ENCODE results near the gene DOCK4. TPM values are rescaled to one million over a fixed set of nuclear protein-coding genes. Genes with fewer than 3 reads are reported as not detected.

DOCK4 gene
- total RNA-seq, 1 experiment from 2014 or later = 4.9 TPM

DNA sequence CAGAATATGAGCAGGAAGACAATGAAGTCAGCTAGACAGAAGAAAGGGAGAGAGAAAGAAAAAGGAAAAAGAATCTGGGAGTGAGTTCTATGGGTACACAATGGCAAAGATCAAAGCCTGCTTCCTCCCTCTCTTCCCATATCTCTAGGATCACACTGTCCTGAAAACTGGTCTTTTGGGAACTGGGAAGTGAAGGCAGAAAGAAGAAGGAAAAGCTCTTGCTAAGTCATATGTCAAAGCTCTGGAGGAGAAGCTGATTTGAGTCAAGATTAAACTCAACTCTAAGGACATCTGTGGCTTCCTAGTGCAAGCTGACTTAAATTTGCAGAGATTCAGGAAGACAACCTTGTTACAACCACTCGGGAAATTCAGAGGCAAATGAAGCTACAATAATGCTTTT lies 147.5 kb downstream of the DOCK4 start:
- H2BK5ac ChIP-seq (ENCODE audit: insufficient read length, low read length) = no peak overlapping the region
- H2BK120ac ChIP-seq (ENCODE audit: low read depth, low read length, poor library complexity, severe bottlenecking) = no peak overlapping the region
- no peaks in the 10 kb centered on the region for H4K20me1 ChIP-seq (ENCODE audit: control insufficient read depth, insufficient read depth, insufficient read length)
- H3K9me3 ChIP-seq (ENCODE audit: control insufficient read depth, low read depth, low read length) = no peaks in the 10 kb centered on the region
- no peaks in the 10 kb centered on the region for H3K36me3 Mint-ChIP-seq (ENCODE audit: insufficient read depth in 1 of 3, low read depth in 3 of 3)
- H4K5ac ChIP-seq (ENCODE audit: insufficient read length, low read depth, low read length) = no peak overlapping the region
- H3K4me3 Mint-ChIP-seq = no peak overlapping the region
- H3K9ac ChIP-seq (ENCODE audit: extremely low read depth, insufficient read length, low read length) = no peak overlapping the region
- H3K23me2 ChIP-seq (ENCODE audit: insufficient read length, low read depth, low read length, poor library complexity, severe bottlenecking) = no peaks in the 10 kb centered on the region
- H2BK12ac ChIP-seq (ENCODE audit: insufficient read length, low read depth, low read length) = no peak overlapping the region
- H3K27me3 Mint-ChIP-seq (ENCODE audit: low read depth) = no peaks in the 10 kb centered on the region
- no peak overlapping the region for H4K91ac ChIP-seq (ENCODE audit: insufficient read length, low read depth, low read length)
- no peak overlapping the region for H3K14ac ChIP-seq (ENCODE audit: insufficient read depth, low read length)
- no peak overlapping the region for H3K4ac ChIP-seq (ENCODE audit: low read depth, low read length)
- H2BK15ac ChIP-seq (ENCODE audit: low read depth, low read length) = no peak overlapping the region
- H3K27ac ChIP-seq (ENCODE audit: insufficient read length, low read depth, low read length) = no peak overlapping the region
- no peak overlapping the region for H3K27ac Mint-ChIP-seq
- no peak for DNase-seq
- TF ChIP-seq, protein P1, sequence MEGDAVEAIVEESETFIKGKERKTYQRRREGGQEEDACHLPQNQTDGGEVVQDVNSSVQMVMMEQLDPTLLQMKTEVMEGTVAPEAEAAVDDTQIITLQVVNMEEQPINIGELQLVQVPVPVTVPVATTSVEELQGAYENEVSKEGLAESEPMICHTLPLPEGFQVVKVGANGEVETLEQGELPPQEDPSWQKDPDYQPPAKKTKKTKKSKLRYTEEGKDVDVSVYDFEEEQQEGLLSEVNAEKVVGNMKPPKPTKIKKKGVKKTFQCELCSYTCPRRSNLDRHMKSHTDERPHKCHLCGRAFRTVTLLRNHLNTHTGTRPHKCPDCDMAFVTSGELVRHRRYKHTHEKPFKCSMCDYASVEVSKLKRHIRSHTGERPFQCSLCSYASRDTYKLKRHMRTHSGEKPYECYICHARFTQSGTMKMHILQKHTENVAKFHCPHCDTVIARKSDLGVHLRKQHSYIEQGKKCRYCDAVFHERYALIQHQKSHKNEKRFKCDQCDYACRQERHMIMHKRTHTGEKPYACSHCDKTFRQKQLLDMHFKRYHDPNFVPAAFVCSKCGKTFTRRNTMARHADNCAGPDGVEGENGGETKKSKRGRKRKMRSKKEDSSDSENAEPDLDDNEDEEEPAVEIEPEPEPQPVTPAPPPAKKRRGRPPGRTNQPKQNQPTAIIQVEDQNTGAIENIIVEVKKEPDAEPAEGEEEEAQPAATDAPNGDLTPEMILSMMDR (conservative IDR thresholded peaks at IDR 0.05) = no peak
- H2AK5ac ChIP-seq (ENCODE audit: insufficient read length, low read length) = no peak overlapping the region
- H3K4me1 Mint-ChIP-seq = peaks cover 0 to 6% of the 10 kb centered on the region in 2 experiments; a peak in 2 of 4 replicates
- H3K56ac ChIP-seq (ENCODE audit: insufficient read length, low read depth, low read length) = no peak overlapping the region
- H3K27me3 ChIP-seq (ENCODE audit: insufficient read depth, low read length) = no peaks in the 10 kb centered on the region
- no peak overlapping the region for H3T11ph ChIP-seq (ENCODE audit: low read length)
- no peak overlapping the region for H3K18ac ChIP-seq (ENCODE audit: insufficient read length, low read depth, low read length)
- H4K8ac ChIP-seq (replicated peaks; ENCODE audit: insufficient read length, low read depth, low read length) = no peak overlapping the region
- H3K4me1 ChIP-seq (ENCODE audit: insufficient read depth, low read length) = no peaks in the 10 kb centered on the region; the same call in 1 of the 2 replicates
- H2AFZ ChIP-seq (ENCODE audit: low read length) = no peak overlapping the region
- H3K9me3 Mint-ChIP-seq = no peaks in the 10 kb centered on the region
- H2BK20ac ChIP-seq (ENCODE audit: low read depth, low read length, poor library complexity, severe bottlenecking) = no peak overlapping the region
- H3K79me1 ChIP-seq (ENCODE audit: insufficient read depth, low read depth, low read length, poor library complexity, severe bottlenecking) = peaks cover 2% of the 10 kb centered on the region
- 0 out of 2 replicates have a peak, but pooled peaks cover 2% of the 10 kb centered on the region for H3K79me2 ChIP-seq (ENCODE audit: insufficient read depth, low read length)
- no peak overlapping the region for H3K23ac ChIP-seq (ENCODE audit: insufficient read length, low read depth, low read length)
- no peak overlapping the region for H3K4me2 ChIP-seq (ENCODE audit: insufficient read depth, insufficient read length, low read length)
- no CpG with 5 or more reads among the region's 1 CpG for WGBS (ENCODE audit: extremely low coverage, insufficient read length, low lambda C conversion rate)
